Dermis blood vessel endothelial cell (primary cell): ENCODE measurements around the gene OR1Q1. TPM values are rescaled to one million over a fixed set of nuclear protein-coding genes. Genes with fewer than 3 reads are reported as not detected.
"Not testable (repeated sequence)": the region's sequence is repeated elsewhere in the genome, so short reads cannot be mapped to it uniquely, and the experiment has no call there.

Experiments
- DNase-seq: peaks from one replicate; pipeline ENCODE4 v3.0.0; 2010
- total RNA-seq: library from RNA; depleted of rRNA; stranded (reverse); fragments of >200 nt; gene quantifications from 2 replicates; pipeline ENCODE4 v1.2.3, GENCODE V29; 2014

Gene OR1Q1
- total RNA-seq = not detected in 2 replicates

GRCh38 chr9:122614362-122614761, at the start of gene OR1Q1:
Gene OR1Q1 (plus strand): TSS chr9:122614738. CDS start chr9:122614738, 0 bp downstream.
- no peak for DNase-seq

GRCh38 chr9:122567901-122568300, 46.6 kb upstream of the OR1Q1 start:
- DNase-seq = no peak

GRCh38 chr9:122572456-122572855, 42.1 kb upstream of the OR1Q1 start:
- no peak for DNase-seq

GRCh38 chr9:122579874-122580273, 34.7 kb upstream of the OR1Q1 start:
- peak; percentile 36 for DNase-seq

- DNase-seq = peak; percentile 83
Observed at GRCh38 chr9:122580360-122580759, 34.2 kb upstream of the OR1Q1 start.

GRCh38 chr9:122583284-122583683, 31.3 kb upstream of the OR1Q1 start, which contains the start of gene OR1L8:
Gene OR1L8 (minus strand): TSS chr9:122583384. CDS start chr9:122568477, 14,907 bp downstream.
- not testable (repeated sequence) for DNase-seq

GRCh38 chr9:122605691-122606090, 8.8 kb upstream of the OR1Q1 start:
- DNase-seq = no peak

- no peak for DNase-seq
Observed at GRCh38 chr9:122606587-122606986, 8.0 kb upstream of the OR1Q1 start.

GRCh38 chr9:122609804-122610203, 4.7 kb upstream of the OR1Q1 start:
- no peak for DNase-seq

GRCh38 chr9:122619996-122620395, 5.5 kb downstream of the OR1Q1 start:
- DNase-seq = peak; percentile 8

- peak; percentile 42 for DNase-seq
Observed at GRCh38 chr9:122642226-122642625, 27.7 kb downstream of the OR1Q1 start.

- peak; percentile 93 for DNase-seq
Observed at GRCh38 chr9:122656378-122656777, 41.8 kb downstream of the OR1Q1 start.

- no peak for DNase-seq
Observed at GRCh38 chr9:122657527-122657926, 43.0 kb downstream of the OR1Q1 start, which contains the start of gene OR1B1. Gene OR1B1 (minus strand): TSS chr9:122657627.

- DNase-seq = no peak
Observed at GRCh38 chr9:122661416-122661815, 46.9 kb downstream of the OR1Q1 start, which contains the start of gene OR1L1. Gene OR1L1 (plus strand): TSS chr9:122661716. CDS start chr9:122661716, 0 bp downstream.

Other genes starting within 250 kb of the OR1Q1 start
- 2.7 and 3.6 TPM in 2 replicates for gene PTGS1, start 243.7 kb upstream of the OR1Q1 start, total RNA-seq
- not detected in 2 replicates for gene OR1J1, start 136.8 kb upstream of the OR1Q1 start, total RNA-seq
- not detected in 2 replicates for gene OR1J2, start 103.9 kb upstream of the OR1Q1 start, total RNA-seq
- gene OR1J4, start 95.6 kb upstream of the OR1Q1 start, total RNA-seq = not detected in 2 replicates
- not detected in 2 replicates for gene OR1N1, start 87.4 kb upstream of the OR1Q1 start, total RNA-seq
- gene OR1N2, start 61.6 kb upstream of the OR1Q1 start, total RNA-seq = not detected in 2 replicates
- gene OR1L8, start 31.4 kb upstream of the OR1Q1 start, total RNA-seq = 0.23 TPM in 1 of 2 replicates, not detected in the other
- 0.17 TPM in 1 of 2 replicates, not detected in the other for gene OR1B1, start 42.9 kb downstream of the OR1Q1 start, total RNA-seq
- not detected in 2 replicates for gene OR1L1, start 47.0 kb downstream of the OR1Q1 start, total RNA-seq
- gene OR1L3, start 60.4 kb downstream of the OR1Q1 start, total RNA-seq = not detected in 2 replicates
- gene OR1L4, start 109.3 kb downstream of the OR1Q1 start, total RNA-seq = not detected in 2 replicates
- not detected in 2 replicates for gene OR1L6, start 127.6 kb downstream of the OR1Q1 start, total RNA-seq
- not detected in 2 replicates for gene OR5C1, start 174.2 kb downstream of the OR1Q1 start, total RNA-seq
- not detected in 2 replicates for gene OR1K1, start 185.4 kb downstream of the OR1Q1 start, total RNA-seq
- 87.4 and 118 TPM in 2 replicates for gene PDCL, start 213.8 kb downstream of the OR1Q1 start, total RNA-seq